SK-N-SH treated with all-trans-retinoic acid at 6 μM for 48 hours (cell line): ENCODE data around the gene HOXA4.

Source experiments
- ISL1 ChIP-seq: fragments of 250-450 bp; sonication (Bioruptor Pico); IDR thresholded peaks from 2 replicates; pipeline ENCODE4 v2.1.2; 2022; ENCODE audit warnings: mild to moderate bottlenecking, moderate library complexity
- OSR1 ChIP-seq: fragments of 250-450 bp; sonication (Bioruptor Pico); IDR thresholded peaks from 2 replicates; pipeline ENCODE4 v1.8.0; 2022; ENCODE audit warnings: moderate library complexity, mild to moderate bottlenecking, inconsistent platforms
- PATZ1 ChIP-seq: fragments of 250-450 bp; sonication (Bioruptor Pico); IDR thresholded peaks from 2 replicates; pipeline ENCODE4 v1.8.0; 2020; ENCODE audit warnings: mild to moderate bottlenecking, moderate library complexity, borderline replicate concordance
- RARB ChIP-seq: fragments of 250-450 bp; sonication (Bioruptor Pico); IDR thresholded peaks from 2 replicates; pipeline ENCODE4 v1.8.0; 2021; ENCODE audit warnings: mild to moderate bottlenecking, moderate library complexity
- SNAI2 ChIP-seq: fragments of 250-450 bp; sonication (Bioruptor Pico); IDR thresholded peaks from 2 replicates; pipeline ENCODE4 v1.5.0; 2020; ENCODE audit warnings: mild to moderate bottlenecking, moderate library complexity
- ZC3H10 ChIP-seq: fragments of 250-450 bp; sonication (Bioruptor Pico); IDR thresholded peaks from 2 replicates; pipeline ENCODE4 v1.5.1; 2021; ENCODE audit warnings: mild to moderate bottlenecking, moderate library complexity
- ZFP3 ChIP-seq: fragments of 250-450 bp; sonication (Bioruptor Pico); IDR thresholded peaks from 2 replicates; pipeline ENCODE4 v1.5.0; 2020; ENCODE audit warnings: mild to moderate bottlenecking, moderate library complexity
- ZFP30 ChIP-seq: fragments of 450-650 bp; formaldehyde crosslinking; IDR thresholded peaks from 2 replicates; pipeline ENCODE4 v1.5.0; 2022; ENCODE audit warnings: mild to moderate bottlenecking, moderate library complexity
- ZNF70 ChIP-seq: fragments of 450-650 bp; formaldehyde crosslinking; IDR thresholded peaks from 2 replicates; pipeline ENCODE4 v1.5.0; 2020; ENCODE audit warnings: mild to moderate bottlenecking, moderate library complexity
- ZNF8 ChIP-seq: fragments of 450-650 bp; formaldehyde crosslinking; IDR thresholded peaks from 2 replicates; pipeline ENCODE4 v1.5.0; 2020; ENCODE audit warnings: mild to moderate bottlenecking, moderate library complexity
- TF ChIP-seq, protein P1 (sequence below): fragments of 250-450 bp; sonication (Bioruptor Pico); IDR thresholded peaks from 2 replicates; pipeline ENCODE4 v1.8.0; 2021; ENCODE audit warnings: low read depth, mild to moderate bottlenecking, moderate library complexity, borderline replicate concordance

GRCh38 chr7:27096768-27097514 lies 33.6 kb downstream of the HOXA4 start:
- no peak for TF ChIP-seq ZC3H10 (CRISPR knock-in tag)
- no peak for TF ChIP-seq ZNF8 (CRISPR knock-in tag)
- no peak for TF ChIP-seq ZNF70 (CRISPR knock-in tag)
- no peak for TF ChIP-seq ZFP3
- TF ChIP-seq ISL1 (CRISPR knock-in tag) = no peak
- TF ChIP-seq, protein P1, sequence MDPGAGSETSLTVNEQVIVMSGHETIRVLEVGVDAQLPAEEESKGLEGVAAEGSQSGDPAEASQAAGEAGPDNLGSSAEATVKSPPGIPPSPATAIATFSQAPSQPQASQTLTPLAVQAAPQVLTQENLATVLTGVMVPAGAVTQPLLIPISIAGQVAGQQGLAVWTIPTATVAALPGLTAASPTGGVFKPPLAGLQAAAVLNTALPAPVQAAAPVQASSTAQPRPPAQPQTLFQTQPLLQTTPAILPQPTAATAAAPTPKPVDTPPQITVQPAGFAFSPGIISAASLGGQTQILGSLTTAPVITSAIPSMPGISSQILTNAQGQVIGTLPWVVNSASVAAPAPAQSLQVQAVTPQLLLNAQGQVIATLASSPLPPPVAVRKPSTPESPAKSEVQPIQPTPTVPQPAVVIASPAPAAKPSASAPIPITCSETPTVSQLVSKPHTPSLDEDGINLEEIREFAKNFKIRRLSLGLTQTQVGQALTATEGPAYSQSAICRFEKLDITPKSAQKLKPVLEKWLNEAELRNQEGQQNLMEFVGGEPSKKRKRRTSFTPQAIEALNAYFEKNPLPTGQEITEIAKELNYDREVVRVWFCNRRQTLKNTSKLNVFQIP = no peak
- TF ChIP-seq RARB (CRISPR knock-in tag) = no peak
- no peak for TF ChIP-seq OSR1 (CRISPR knock-in tag)
- no peak for TF ChIP-seq PATZ1 (CRISPR knock-in tag)
- no peak for TF ChIP-seq SNAI2
- TF ChIP-seq ZFP30 (CRISPR knock-in tag) = no peak
